SH-SY5Y (cell line): ENCODE results near the gene ROMO1.

ENCODE experiments used
- GATA2 ChIP-seq: IDR thresholded peaks from 2 replicates; pipeline ENCODE4 v1.6.1; 2011; ENCODE audit warnings: mild to moderate bottlenecking, low read depth, low read length
- GATA3 ChIP-seq: IDR thresholded peaks from 2 replicates; pipeline ENCODE4 v1.6.1; 2011; ENCODE audit warnings: low read depth, mild to moderate bottlenecking, low read length, moderate library complexity

DNA sequence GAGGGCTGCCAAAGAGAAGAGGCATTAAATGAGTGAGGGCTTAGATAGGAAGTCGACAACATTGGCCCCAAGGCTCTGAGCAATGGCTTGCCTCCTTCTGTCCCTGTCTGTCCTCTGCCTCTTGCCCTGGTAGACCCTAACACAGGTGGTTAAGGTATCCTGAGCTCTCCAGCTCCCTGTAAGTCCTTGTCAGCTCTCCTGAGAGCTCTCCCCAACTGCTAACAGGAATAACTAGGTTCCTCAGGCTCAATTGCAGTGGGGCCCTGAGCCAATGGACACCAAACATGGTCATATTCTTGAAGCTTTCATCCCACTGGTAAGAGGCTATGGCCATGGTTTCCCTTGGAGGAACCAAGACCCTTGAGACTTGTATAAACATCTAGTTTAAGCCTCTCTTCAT, 29.5 kb upstream of the ROMO1 start:
- TF ChIP-seq GATA2 (no peak), GATA3 (no peak)
